ENCODE measurements around the gene AQP12B. TPM values are rescaled to one million over a fixed set of nuclear protein-coding genes. Genes with fewer than 3 reads are reported as not detected.
A peak's percentile ranks its signal among the peaks of the same experiment; 100 is the strongest.

Gene AQP12B
- polyA plus RNA-seq, 12 donors = 0.64 to 7.6 (median 1.2) TPM; not detected in 2

- DNase-seq = no peak
Measured at GRCh38 chr2:240648650-240649275, 33.9 kb downstream of the AQP12B start.

- no peak for DNase-seq
Measured at GRCh38 chr2:240648155-240648649, 34.5 kb downstream of the AQP12B start.

- no peak for DNase-seq
Measured at GRCh38 chr2:240647503-240648154, 35.1 kb downstream of the AQP12B start.

- DNase-seq = no peak
Measured at GRCh38 chr2:240646900-240647502, 35.7 kb downstream of the AQP12B start.

- no peak for DNase-seq
Measured at GRCh38 chr2:240646176-240646899, 36.3 kb downstream of the AQP12B start.

GRCh38 chr2:240645801-240646175, 36.9 kb downstream of the AQP12B start:
- DNase-seq = no peak

- DNase-seq = no peak
Measured at GRCh38 chr2:240645346-240645745, 37.3 kb downstream of the AQP12B start.

- no peak for DNase-seq
Measured at GRCh38 chr2:240644859-240645301, 37.8 kb downstream of the AQP12B start.

- DNase-seq = no peak
Measured at GRCh38 chr2:240644171-240644651, 38.5 kb downstream of the AQP12B start.

GRCh38 chr2:240643811-240644150, 38.9 kb downstream of the AQP12B start:
- no peak for DNase-seq

GRCh38 chr2:240643093-240643810, 39.4 kb downstream of the AQP12B start:
- no peak for DNase-seq

- DNase-seq = no peak
Measured at GRCh38 chr2:240642806-240643092, 39.9 kb downstream of the AQP12B start.

GRCh38 chr2:240642061-240642805, 40.5 kb downstream of the AQP12B start:
- no peak for DNase-seq

GRCh38 chr2:240640939-240641338, 41.7 kb downstream of the AQP12B start:
- DNase-seq = no peak

- DNase-seq = no peak
Measured at GRCh38 chr2:240639566-240639965, 43.1 kb downstream of the AQP12B start.

- peak; percentile 82 for DNase-seq
Measured at GRCh38 chr2:240638512-240639160, 44.0 kb downstream of the AQP12B start.

- DNase-seq = no peak
Measured at GRCh38 chr2:240637901-240638345, 44.8 kb downstream of the AQP12B start.

- no peak for DNase-seq
Measured at GRCh38 chr2:240637116-240637900, 45.4 kb downstream of the AQP12B start.

- DNase-seq = no peak
Measured at GRCh38 chr2:240636563-240637115, 46.0 kb downstream of the AQP12B start.
